Neural progenitor cell (in vitro differentiated cells): ENCODE measurements around the gene SNIP1. TPM values are rescaled to one million over a fixed set of nuclear protein-coding genes. Genes with fewer than 3 reads are reported as not detected.

Source experiments
- DNase-seq: peaks from one replicate; pipeline ENCODE4 v3.0.0-alpha.2; 2016; ENCODE audit warnings: low spot score
- H2AFZ ChIP-seq: fragments of 200-600 bp; sonication (generic); replicated peaks from 2 replicates; pipeline ENCODE4 v1.6.1; 2016; ENCODE audit warnings: antibody characterized with exemption
- H3F3A ChIP-seq: fragments of 200-600 bp; sonication (generic); 2 replicates; pipeline ENCODE4 v1.6.1; 2016; ENCODE audit warnings: antibody characterized with exemption, low read depth
- H3K27ac ChIP-seq: fragments of 200-600 bp; sonication (generic); 2 replicates; pipeline ENCODE4 v1.5.1; 2016; ENCODE audit warnings: mild to moderate bottlenecking
- H3K27me3 ChIP-seq: fragments of 200-600 bp; sonication (generic); 2 replicates; pipeline ENCODE4 v1.6.1; 2016; ENCODE audit warnings: mild to moderate bottlenecking, moderate library complexity
- H3K36me3 ChIP-seq: fragments of 200-600 bp; sonication (generic); 2 replicates; pipeline ENCODE4 v1.5.1; 2016
- H3K4me1 ChIP-seq: fragments of 200-600 bp; sonication (generic); 2 replicates; pipeline ENCODE4 v1.6.1; 2016; ENCODE audit warnings: mixed run types
- H3K4me2 ChIP-seq: fragments of 200-600 bp; sonication (generic); 2 replicates; pipeline ENCODE4 v1.6.1; 2016
- H3K4me3 ChIP-seq: fragments of 200-600 bp; sonication (generic); 2 replicates; pipeline ENCODE4 v1.5.1; 2016
- H3K79me2 ChIP-seq: fragments of 200-600 bp; sonication (generic); 2 replicates; pipeline ENCODE4 v1.6.1; 2016; ENCODE audit warnings: low read depth
- H3K9ac ChIP-seq: fragments of 200-600 bp; sonication (generic); 2 replicates; pipeline ENCODE4 v1.6.1; 2016
- H3K9me3 ChIP-seq: fragments of 200-600 bp; sonication (generic); 2 replicates; pipeline ENCODE4 v1.5.1; 2016; ENCODE audit warnings: low read depth
- H4K20me1 ChIP-seq: fragments of 200-600 bp; sonication (generic); 2 replicates; pipeline ENCODE4 v1.6.1; 2016; ENCODE audit warnings: low read depth
- H3K27ac Mint-ChIP-seq: 3 replicates; pipeline ENCODE4 v1.8.0; 2021; ENCODE audit warnings: mixed read lengths
- H3K27me3 Mint-ChIP-seq: 2 replicates; pipeline ENCODE4 v1.8.0; 2022; ENCODE audit warnings: low read depth, mild to moderate bottlenecking, inconsistent platforms, moderate library complexity, mixed read lengths; ENCODE audit not compliant: insufficient read depth
- H3K36me3 Mint-ChIP-seq: 3 replicates; pipeline ENCODE4 v1.8.0; 2021; ENCODE audit warnings: mixed read lengths
- H3K4me1 Mint-ChIP-seq: 3 replicates; pipeline ENCODE4 v1.8.0; 2021; ENCODE audit warnings: mixed read lengths
- H3K4me3 Mint-ChIP-seq: 3 replicates; pipeline ENCODE4 v1.8.0; 2021; ENCODE audit warnings: mild to moderate bottlenecking, moderate library complexity, mixed read lengths
- H3K9me3 Mint-ChIP-seq: 3 replicates; pipeline ENCODE4 v1.8.0; 2020; ENCODE audit warnings: mixed read lengths
- CTCF ChIP-seq: fragments of 200-600 bp; sonication (generic); IDR thresholded peaks from 2 replicates; pipeline ENCODE4 v1.5.1; 2017; ENCODE audit warnings: antibody characterized with exemption, mild to moderate bottlenecking
- EZH2 ChIP-seq: fragments of 200-600 bp; sonication (generic); IDR thresholded peaks from 2 replicates; pipeline ENCODE4 v1.6.1; 2017; ENCODE audit warnings: antibody characterized with exemption, mild to moderate bottlenecking, moderate library complexity
- EZH2phosphoT487 ChIP-seq: fragments of 200-600 bp; sonication (generic); IDR thresholded peaks from 2 replicates; pipeline ENCODE4 v1.6.1; 2017; ENCODE audit warnings: antibody characterized with exemption
- total RNA-seq: library from RNA; depleted of rRNA; stranded (reverse); fragments of >200 nt; gene quantifications from 2 replicates; pipeline ENCODE4 v1.2.3, GENCODE V29; 2015; ENCODE audit warnings: low replicate concordance

SNIP1 gene
- total RNA-seq, 1 donor from 2014 or later = 15.4 TPM

- H3K9me3 Mint-ChIP-seq = no peaks in the 10 kb centered on the region
- H3K9me3 ChIP-seq = no peaks in the 10 kb centered on the region
- H3K4me2 ChIP-seq = peak overlapping the region; percentile 85
- no peaks in the 10 kb centered on the region for H3F3A ChIP-seq
- peaks cover 18% of the 10 kb centered on the region for H3K79me2 ChIP-seq
- H3K27ac Mint-ChIP-seq = peak overlapping the region; percentile 99
- no peak overlapping the region for H2AFZ ChIP-seq
- peak overlapping the region; percentile 65 for H3K4me3 ChIP-seq
- no peaks in the 10 kb centered on the region for H3K36me3 ChIP-seq
- no peak for DNase-seq
- H3K4me1 ChIP-seq = peaks cover 15% of the 10 kb centered on the region
- no peak overlapping the region for H3K27ac ChIP-seq
- peaks cover 5% of the 10 kb centered on the region for H3K27me3 Mint-ChIP-seq
- peak overlapping the region; percentile 97 for H3K4me3 Mint-ChIP-seq
- H3K4me1 Mint-ChIP-seq = peaks cover 37% of the 10 kb centered on the region
- H4K20me1 ChIP-seq = peaks cover 17% of the 10 kb centered on the region
- no peaks in the 10 kb centered on the region for H3K27me3 ChIP-seq
- TF ChIP-seq EZH2phosphoT487 (no peak), EZH2 (no peak), CTCF (no peak)
- no peak overlapping the region for H3K9ac ChIP-seq
- H3K36me3 Mint-ChIP-seq = peaks cover 22% of the 10 kb centered on the region
Measured at GRCh38 chr1:37557402-37557801, 3.3 kb upstream of the SNIP1 start.

DNA sequence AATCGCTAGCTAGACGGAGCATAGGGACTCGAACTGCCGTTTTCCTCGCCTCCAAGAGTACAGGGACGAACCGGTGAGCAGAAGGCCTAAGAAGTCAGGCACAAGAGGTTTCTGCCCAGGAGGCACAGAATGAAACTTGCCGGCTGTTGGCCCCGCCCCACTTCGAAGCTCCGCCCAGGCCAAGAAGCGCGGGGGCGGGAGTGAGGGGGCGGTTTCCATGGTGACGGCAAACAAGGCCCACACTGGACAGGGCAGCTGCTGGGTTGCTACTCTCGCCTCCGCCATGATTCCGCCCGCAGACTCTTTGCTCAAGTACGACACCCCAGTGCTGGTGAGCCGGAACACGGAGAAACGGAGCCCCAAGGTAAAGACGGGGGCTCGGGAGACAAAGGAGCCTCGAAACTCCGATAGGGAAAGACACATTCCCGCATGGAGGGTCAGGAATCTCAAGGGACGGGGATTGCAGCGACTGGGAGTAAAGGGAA is 2.7 kb upstream of the SNIP1 start, which contains the start of gene DNALI1:
Gene DNALI1, plus strand, starts transcription at position 229 of the 485 bp plus-strand sequence. Its CDS starts 55 bp downstream, at position 284.
- TF ChIP-seq CTCF (no peak), EZH2phosphoT487 (no peak), EZH2 (no peak)
- H4K20me1 ChIP-seq = peaks cover 23% of the 10 kb centered on the region
- peak within 1 kb of the TSS; percentile 65 for H3K4me3 ChIP-seq
- peak within 1 kb of the TSS; percentile 85 for H3K4me2 ChIP-seq
- H3F3A ChIP-seq = no peaks in the 10 kb centered on the region
- no peak within 1 kb of the TSS for H3K27ac ChIP-seq
- no peaks in the 10 kb centered on the region for H3K9me3 Mint-ChIP-seq
- peaks cover 42% of the 10 kb centered on the region for H3K4me1 Mint-ChIP-seq
- H3K36me3 ChIP-seq = no peaks in the 10 kb centered on the region
- H3K9me3 ChIP-seq = no peaks in the 10 kb centered on the region
- H3K36me3 Mint-ChIP-seq = peaks cover 20% of the 10 kb centered on the region
- peaks cover 5% of the 10 kb centered on the region for H3K27me3 Mint-ChIP-seq
- H2AFZ ChIP-seq = peak within 1 kb of the TSS; percentile 92
- H3K27ac Mint-ChIP-seq = peak within 1 kb of the TSS; percentile 99
- H3K9ac ChIP-seq = peak within 1 kb of the TSS; percentile 51
- DNase-seq = peak; percentile 96
- peaks cover 15% of the 10 kb centered on the region for H3K4me1 ChIP-seq
- peaks cover 25% of the 10 kb centered on the region for H3K79me2 ChIP-seq
- H3K27me3 ChIP-seq = no peaks in the 10 kb centered on the region
- peak within 1 kb of the TSS; percentile 97 for H3K4me3 Mint-ChIP-seq

- no peaks in the 10 kb centered on the region for H3F3A ChIP-seq
- H3K36me3 Mint-ChIP-seq = peaks cover 5% of the 10 kb centered on the region
- H3K79me2 ChIP-seq = peaks cover 42% of the 10 kb centered on the region
- no peak for TF ChIP-seq CTCF
- no peak for TF ChIP-seq EZH2phosphoT487
- TF ChIP-seq EZH2 = no peak
- peaks cover 35% of the 10 kb centered on the region for H4K20me1 ChIP-seq
- no peak for DNase-seq
- H3K4me3 ChIP-seq = peak overlapping the region; percentile 97
- peak overlapping the region; percentile 99 for H3K4me3 Mint-ChIP-seq
- H3K27ac Mint-ChIP-seq = no peak overlapping the region
- H3K4me1 ChIP-seq = peaks cover 15% of the 10 kb centered on the region
- H3K27me3 Mint-ChIP-seq = peaks cover 5% of the 10 kb centered on the region
- H3K27me3 ChIP-seq = no peaks in the 10 kb centered on the region
- peak overlapping the region; percentile 85 for H2AFZ ChIP-seq
- H3K27ac ChIP-seq = peak overlapping the region; percentile 76
- no peaks in the 10 kb centered on the region for H3K36me3 ChIP-seq
- H3K9me3 ChIP-seq = no peaks in the 10 kb centered on the region
- H3K9me3 Mint-ChIP-seq = no peaks in the 10 kb centered on the region
- peaks cover 40% of the 10 kb centered on the region for H3K4me1 Mint-ChIP-seq
- H3K4me2 ChIP-seq = peak overlapping the region; percentile 100
- peak overlapping the region; percentile 96 for H3K9ac ChIP-seq
Measured at GRCh38 chr1:37553598-37553926, 531 bp downstream of the SNIP1 start.
